Measurements from ENCODE around the gene ZNF154. TPM values are rescaled to one million over a fixed set of nuclear protein-coding genes. Genes with fewer than 3 reads are reported as not detected.
A peak's percentile ranks its signal among the peaks of the same experiment; 100 is the strongest.

ZNF154 gene
- total RNA-seq, 2 experiments from 2014 or later, result 4.0 to 5.6 TPM

DNA sequence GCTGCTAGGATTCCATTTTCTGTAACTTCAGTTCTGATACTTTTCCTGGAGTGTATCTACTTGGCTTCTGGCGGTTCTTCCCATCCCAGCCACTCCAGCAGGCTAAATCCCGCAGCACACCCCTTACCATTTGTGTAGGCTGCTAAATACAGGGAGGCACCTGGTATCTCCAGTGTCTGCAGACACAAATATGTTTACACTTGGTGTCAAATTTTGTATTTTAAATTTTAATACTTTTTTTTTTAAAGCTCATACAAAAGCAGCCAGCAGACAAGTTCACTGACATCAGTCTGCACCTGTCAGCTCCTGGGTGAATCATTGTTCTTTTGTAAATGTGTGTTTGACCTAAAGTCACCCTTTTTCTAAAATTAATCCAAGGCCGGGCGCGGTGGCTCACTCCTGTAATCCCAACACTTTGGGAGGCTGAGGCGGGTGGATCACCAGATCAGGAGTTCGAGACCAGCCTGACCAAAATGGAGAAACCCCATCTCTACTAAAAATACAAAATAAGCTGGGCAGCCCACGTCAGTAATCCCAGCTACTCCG lies 43.7 kb downstream of the ZNF154 start:
- Mint-ChIP-seq H3K4me3 (no peak overlapping the region), H3K27ac (no peak overlapping the region), H3K4me1 (peaks cover 2% of the 10 kb centered on the region), H3K36me3 (peaks cover 2% of the 10 kb centered on the region), H3K27me3 (peaks cover 21% of the 10 kb centered on the region), H3K9me3 (ENCODE audit: low read depth) (no peaks in the 10 kb centered on the region)
- CTCF ChIA-PET, result no interaction called here
- DNase-seq (no peak), ATAC-seq (no peak)

DNA sequence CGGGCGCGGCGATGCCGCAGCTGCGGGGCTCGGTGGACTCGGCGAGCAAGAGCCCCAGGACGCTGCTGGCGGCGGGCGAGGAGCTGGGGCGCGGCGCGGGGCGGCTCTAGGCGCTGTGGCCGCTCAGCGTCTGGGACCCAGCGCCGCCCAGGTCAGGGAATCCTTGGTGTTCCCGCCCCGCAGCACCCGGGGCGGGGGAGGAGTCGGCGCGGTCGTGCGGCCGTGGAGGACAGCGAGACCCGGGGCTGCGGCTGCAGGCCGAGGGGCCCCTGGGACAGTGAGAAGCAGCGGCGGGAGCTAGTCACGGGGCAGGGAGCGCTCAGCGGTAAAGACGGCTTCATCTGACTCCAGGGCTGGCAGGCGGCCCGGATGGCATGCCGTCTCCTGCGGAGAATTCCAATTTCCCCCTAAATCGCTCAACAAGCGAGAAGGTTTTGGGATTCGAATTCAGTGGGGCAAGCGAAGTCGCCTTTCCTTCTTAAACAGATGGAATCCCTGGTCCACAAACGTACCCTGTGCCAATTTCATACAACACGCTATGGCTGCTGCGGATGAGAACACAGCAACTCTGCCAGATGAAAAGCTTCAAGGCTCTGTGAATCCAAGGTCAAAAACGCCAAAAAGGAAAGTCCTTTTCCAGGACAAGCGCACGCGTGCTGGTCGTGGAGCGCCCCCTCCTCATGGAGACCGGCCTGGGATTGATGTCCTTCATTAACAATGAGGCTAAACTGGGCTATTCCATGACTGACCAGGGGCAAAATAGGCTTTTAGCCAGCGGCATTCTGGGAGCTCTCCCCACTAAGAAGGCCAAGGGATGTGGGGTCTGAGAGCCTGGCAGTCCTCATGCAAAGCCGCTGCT lies 44.5 kb downstream of the ZNF154 start:
- H3K36me3 Mint-ChIP-seq, result peaks cover 2% of the 10 kb centered on the region
- ATAC-seq, result peak; percentile 47
- peak overlapping the region; percentile 66 for H3K4me3 Mint-ChIP-seq
- no peak for DNase-seq
- H3K27me3 Mint-ChIP-seq, result peaks cover 28% of the 10 kb centered on the region
- H3K27ac Mint-ChIP-seq, result no peak overlapping the region
- H3K4me1 Mint-ChIP-seq, result peaks cover 2% of the 10 kb centered on the region
- CTCF ChIA-PET, result no interaction called here
- no peaks in the 10 kb centered on the region for H3K9me3 Mint-ChIP-seq (ENCODE audit: low read depth)

DNA sequence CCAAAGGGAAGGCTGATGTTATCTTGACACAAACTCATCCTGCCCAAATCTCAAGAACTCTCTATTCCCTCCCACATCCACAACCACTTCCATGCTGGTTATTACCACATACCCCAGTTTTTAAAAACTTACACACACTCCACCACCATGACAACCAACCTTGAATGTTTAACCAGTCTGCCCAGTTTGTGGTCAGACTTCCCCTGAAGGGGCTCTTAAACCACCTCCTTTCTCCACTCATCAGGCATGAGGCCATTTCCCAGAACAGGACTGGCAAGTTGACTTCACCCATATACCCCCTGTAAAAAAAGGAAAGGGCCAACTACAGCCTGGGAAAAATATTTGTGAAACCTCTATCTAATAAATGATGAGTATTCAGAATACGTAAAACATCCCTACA lies 52.7 kb downstream of the ZNF154 start:
- CTCF ChIA-PET, result no interaction called here
- H3K4me3 Mint-ChIP-seq, result no peak overlapping the region
- H3K9me3 Mint-ChIP-seq (ENCODE audit: low read depth), result peaks cover 19% of the 10 kb centered on the region
- H3K36me3 Mint-ChIP-seq, result peaks cover 4% of the 10 kb centered on the region
- peaks cover 10% of the 10 kb centered on the region for H3K4me1 Mint-ChIP-seq
- peaks cover 15% of the 10 kb centered on the region for H3K27me3 Mint-ChIP-seq
- DNase-seq (no peak), ATAC-seq (no peak)
- H3K27ac Mint-ChIP-seq, result no peak overlapping the region

DNA sequence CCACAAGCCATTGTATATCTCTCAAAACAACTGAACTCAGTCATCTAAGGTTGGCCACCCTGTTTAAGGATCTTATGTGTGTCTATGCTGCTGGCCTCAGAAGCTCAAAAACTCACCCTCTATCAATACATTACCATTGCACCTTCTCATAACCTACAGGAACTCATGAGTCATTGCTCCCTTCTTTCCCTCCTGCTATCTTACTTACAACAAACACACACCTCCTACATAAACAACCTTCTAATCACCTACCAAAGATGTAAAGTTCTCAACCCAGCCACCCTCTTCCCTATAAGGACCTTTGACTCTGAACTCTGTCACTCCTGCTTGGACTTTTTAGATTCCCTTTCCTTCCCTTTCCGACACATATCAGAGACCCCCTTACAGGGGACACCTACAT lies 53.6 kb downstream of the ZNF154 start:
- Mint-ChIP-seq H3K27ac (no peak overlapping the region), H3K4me3 (no peak overlapping the region), H3K27me3 (peaks cover 9% of the 10 kb centered on the region), H3K36me3 (peaks cover 4% of the 10 kb centered on the region), H3K9me3 (ENCODE audit: low read depth) (peaks cover 19% of the 10 kb centered on the region), H3K4me1 (peaks cover 12% of the 10 kb centered on the region)
- CTCF ChIA-PET, result interaction anchor here (0.9 kb wide), 1 partner anchor 54 kb away, joined by 3 read pairs; the partner anchor contains the start of gene ZNF154
- DNase-seq (no peak), ATAC-seq (no peak)

DNA sequence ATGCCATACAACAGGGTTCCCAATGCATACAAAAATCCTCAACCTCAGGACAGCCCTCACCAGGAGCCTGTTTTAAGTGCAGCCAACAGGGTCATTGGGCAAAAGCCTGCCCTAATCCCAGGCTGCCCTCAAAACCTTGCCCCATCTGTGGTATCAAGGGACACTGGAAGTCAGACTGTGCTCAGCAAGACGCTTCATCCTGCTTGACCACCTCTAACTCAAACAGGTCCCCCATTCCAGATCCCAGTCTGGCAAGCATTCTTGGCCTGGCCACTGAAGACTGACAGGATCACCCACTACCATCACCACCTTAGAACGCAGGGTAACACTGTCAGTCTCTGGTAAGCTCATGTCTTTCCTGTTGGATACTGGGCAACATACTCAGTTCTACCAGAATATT lies 55.3 kb downstream of the ZNF154 start:
- Mint-ChIP-seq H3K27ac (no peak overlapping the region), H3K4me1 (peaks cover 12% of the 10 kb centered on the region), H3K4me3 (no peak overlapping the region), H3K9me3 (ENCODE audit: low read depth) (peaks cover 22% of the 10 kb centered on the region), H3K36me3 (peaks cover 4% of the 10 kb centered on the region), H3K27me3 (no peaks in the 10 kb centered on the region)
- no peak for DNase-seq
- CTCF ChIA-PET, result interaction anchor here (1.5 kb wide), 1 partner anchor 28 kb away, joined by 4 read pairs; the partner anchor contains the start of gene ZNF551
- ATAC-seq, result no peak

DNA sequence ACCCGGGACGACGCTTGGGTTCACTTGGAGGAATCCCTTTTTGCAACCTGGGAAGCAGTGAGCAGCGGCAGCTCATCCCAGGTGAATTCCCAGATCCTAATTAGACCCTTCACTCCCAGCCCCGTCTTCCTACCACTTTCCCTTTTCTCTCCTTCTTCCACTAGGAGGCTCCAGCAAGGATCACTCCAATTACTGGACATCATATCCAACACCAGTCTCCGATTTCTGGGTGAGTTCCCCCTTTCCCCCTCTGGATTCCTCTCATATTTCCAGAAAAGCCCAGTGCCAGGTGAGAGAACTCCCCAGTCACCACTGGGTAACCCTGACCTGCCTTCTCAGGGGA lies 57.4 kb downstream of the ZNF154 start:
- ATAC-seq, result no peak
- peaks cover 4% of the 10 kb centered on the region for H3K36me3 Mint-ChIP-seq

DNA sequence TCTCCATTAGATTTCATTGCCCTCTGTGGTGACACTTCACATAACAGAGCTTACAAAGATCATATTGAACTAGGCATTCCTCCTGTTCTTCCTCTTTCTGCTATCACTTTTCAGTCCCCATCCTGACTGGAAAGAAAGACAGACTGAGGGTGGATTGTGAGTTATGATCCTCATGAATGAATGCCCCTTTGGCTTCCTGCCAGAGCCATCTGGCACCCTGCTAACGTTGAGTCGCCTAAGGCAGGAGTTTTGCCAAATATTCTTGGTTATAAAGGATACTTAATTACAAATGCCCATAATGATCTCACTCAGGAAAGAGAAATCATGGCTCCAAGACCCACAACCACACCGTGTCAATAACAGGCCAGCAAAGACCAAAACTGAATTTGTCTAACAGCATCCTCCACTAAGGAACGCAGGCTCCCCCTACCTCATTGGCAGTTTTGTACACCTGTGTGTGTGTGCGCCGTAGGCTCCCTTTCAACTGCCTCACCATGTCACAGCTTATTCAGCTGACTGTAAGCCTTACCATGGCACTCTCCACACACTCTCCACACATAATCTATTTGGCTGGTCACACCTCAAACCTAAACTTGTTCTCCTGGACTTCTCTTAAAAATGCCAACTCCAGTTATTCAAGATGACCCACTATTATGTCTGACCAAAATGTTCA lies 60.5 kb downstream of the ZNF154 start:
- Mint-ChIP-seq H3K9me3 (ENCODE audit: low read depth) (peaks cover 18% of the 10 kb centered on the region), H3K27me3 (no peaks in the 10 kb centered on the region), H3K27ac (no peak overlapping the region), H3K4me3 (no peak overlapping the region), H3K36me3 (peaks cover 7% of the 10 kb centered on the region), H3K4me1 (peaks cover 9% of the 10 kb centered on the region)
- ATAC-seq (no peak), DNase-seq (no peak)
- CTCF ChIA-PET, result no interaction called here

More for the DNA sequence above, 57.4 kb downstream of the ZNF154 start:
- peaks cover 24% of the 10 kb centered on the region for H3K9me3 Mint-ChIP-seq (ENCODE audit: low read depth)
- no peaks in the 10 kb centered on the region for H3K27me3 Mint-ChIP-seq
- DNase-seq, result no peak
- no peak overlapping the region for H3K4me3 Mint-ChIP-seq
- H3K4me1 Mint-ChIP-seq, result peaks cover 12% of the 10 kb centered on the region
- CTCF ChIA-PET, result no interaction called here
- H3K27ac Mint-ChIP-seq, result no peak overlapping the region

Other genes with a start within 250 kb of the ZNF154 start
- gene ZNF772, start 231.6 kb downstream of the ZNF154 start, total RNA-seq, result 1 to 10 TPM; 7.7 to 8.8 TPM
- gene ZNF419, start 221.5 kb downstream of the ZNF154 start, total RNA-seq, result 10 to 100 TPM; 10.1 to 10.5 TPM
- gene ZNF773, start 209.3 kb downstream of the ZNF154 start, total RNA-seq, result 1 to 10 TPM; 8.5 to 9.7 TPM
- 1 to 10 TPM; 6.6 to 6.7 TPM for gene ZNF549, start 181.8 kb downstream of the ZNF154 start, total RNA-seq
- 10 to 100 TPM; 13.7 to 14.2 TPM for gene ZNF550, start 149.3 kb downstream of the ZNF154 start, total RNA-seq
- 1 to 10 TPM; 5.3 to 5.7 TPM for gene ZNF416, start 130.3 kb downstream of the ZNF154 start, total RNA-seq
- gene ZIK1, start 125.1 kb downstream of the ZNF154 start, total RNA-seq, result 10 to 100 TPM; 10.6 to 11.5 TPM
- gene ZNF530, start 109.3 kb downstream of the ZNF154 start, total RNA-seq, result 10 to 100 TPM; 10.6 to 12.4 TPM
- gene ZNF134, start 95.0 kb downstream of the ZNF154 start, total RNA-seq, result 10 to 100 TPM; 17.8 to 19.0 TPM
- gene ZNF211, start 76.0 kb downstream of the ZNF154 start, total RNA-seq, result 10 to 100 TPM; 14.2 to 15.1 TPM
- gene ZSCAN4, start 40.3 kb downstream of the ZNF154 start, total RNA-seq, result not detected
- gene ZNF551, start 27.2 kb downstream of the ZNF154 start, total RNA-seq, result 10 to 100 TPM; 13.3 to 16.7 TPM
- gene ZNF671, start 18.4 kb upstream of the ZNF154 start, total RNA-seq, result 10 to 100 TPM; 13.0 to 13.8 TPM
- 10 to 100 TPM; 15.4 to 18.1 TPM for gene ZNF776, start 37.6 kb upstream of the ZNF154 start, total RNA-seq
- 10 to 100 TPM; 20.4 to 23.0 TPM for gene ZNF586, start 60.5 kb upstream of the ZNF154 start, total RNA-seq
- 10 to 100 TPM in 1 of 2 experiments, 1 to 10 TPM in 1; 9.7 to 11.1 TPM for gene ZNF552, start 105.7 kb upstream of the ZNF154 start, total RNA-seq
- 10 to 100 TPM; 14.6 to 19.3 TPM for gene ZNF587B, start 121.1 kb upstream of the ZNF154 start, total RNA-seq
- gene ZNF587, start 140.7 kb upstream of the ZNF154 start, total RNA-seq, result 10 to 100 TPM; 30.8 to 41.2 TPM
- 10 to 100 TPM; 26.7 to 28.1 TPM for gene ZNF814, start 179.8 kb upstream of the ZNF154 start, total RNA-seq
- 10 to 100 TPM; 17.8 to 24.0 TPM for gene ZNF417, start 207.4 kb upstream of the ZNF154 start, total RNA-seq
- gene ZNF418, start 226.2 kb upstream of the ZNF154 start, total RNA-seq, result 1 to 10 TPM; 5.7 to 6.6 TPM
- gene ZNF256, start 238.5 kb upstream of the ZNF154 start, total RNA-seq, result 1 to 10 TPM; 7.6 to 9.3 TPM

Data from activated CD8-positive, alpha-beta memory T cell treated with anti-CD3 and anti-CD28 coated beads, Interleukin-2, amount 10 ng/mL, durations not matched to agents 7 days and 5 days (primary cell).